Esophagus squamous epithelium (tissue), 5 donors: ENCODE data around the gene ATRNL1. TPM values are rescaled to one million over a fixed set of nuclear protein-coding genes. Genes with fewer than 3 reads are reported as not detected.

ENCODE experiments used
- DNase-seq: peaks from one replicate; lab custom pipeline; 2025; lab: John Stamatoyannopoulos, UW
- H3K27ac ChIP-seq, 4 donors: fragments of 200-600 bp; sonication (generic); one replicate each; pipeline ENCODE4 v1.5.1; 2016 to 2019; ENCODE audit warnings: mild to moderate bottlenecking in 1 of 4
- H3K27me3 ChIP-seq, 4 donors: fragments of 200-600 bp; sonication (generic); 1 replicate in 3 of 4; 2 replicates in 1 of 4; pipeline versions ENCODE4 v1.5.1 to v1.6.0; 2017 to 2021; ENCODE audit warnings: antibody characterized with exemption in 1 of 4
- H3K36me3 ChIP-seq, 3 donors: fragments of 200-600 bp; sonication (generic); one replicate each; pipeline ENCODE4 v1.5.1; 2016 to 2019
- H3K4me1 ChIP-seq, 3 donors: fragments of 200-600 bp; sonication (generic); one replicate each; pipeline ENCODE4 v1.5.1; 2017 to 2019
- H3K4me3 ChIP-seq, 4 donors: fragments of 200-600 bp; sonication (generic); 1 replicate in 3 of 4; 2 replicates in 1 of 4; pipeline ENCODE4 v1.5.1; 2016 to 2019; ENCODE audit warnings: mild to moderate bottlenecking in 2 of 4, moderate library complexity in 1 of 4
- H3K9me3 ChIP-seq, 3 donors: fragments of 200-600 bp; sonication (generic); one replicate each; pipeline ENCODE4 v1.5.1; 2016 to 2019
- CTCF ChIP-seq, 6 experiments: fragments of 450-650 bp in 4 of 6; fragments of 200-600 bp in 2 of 6; sonication (generic) in 2 of 6; IDR thresholded peaks; one replicate each; pipeline ENCODE4 v1.5.1; 2016 to 2019; ENCODE audit warnings: antibody characterized with exemption in 6 of 6, mild to moderate bottlenecking in 4 of 6, moderate library complexity in 4 of 6
- POLR2A ChIP-seq, 4 donors: fragments of 450-650 bp; IDR thresholded peaks; one replicate each; pipeline ENCODE4 v1.6.1; 2017; ENCODE audit warnings: antibody characterized with exemption in 4 of 4, mild to moderate bottlenecking in 4 of 4, moderate library complexity in 3 of 4
- WGBS, 2 donors: methylation state at CpG; one replicate each; pipeline ENCODE4 v1.1.5; 2018; 5-methylcytosine and 5-hydroxymethylcytosine counted together
- intact Hi-C: fragments of 100-400 bp; cut with DNase I; formaldehyde crosslinking; loops from one replicate; pipeline ENCODE4 v1.15.0; 2022
- total RNA-seq, 4 donors: library from RNA; depleted of rRNA; stranded (reverse); fragments of >200 nt; gene quantifications; one replicate each; pipeline ENCODE4 v1.1.0, GENCODE V29; 2016
- donor health status: DM: yes; HTN: yes; CAD: no.

Gene ATRNL1
- total RNA-seq, 4 donors from 2014 or later, result 0.64 to 15.1 (median 2.6) TPM

DNA sequence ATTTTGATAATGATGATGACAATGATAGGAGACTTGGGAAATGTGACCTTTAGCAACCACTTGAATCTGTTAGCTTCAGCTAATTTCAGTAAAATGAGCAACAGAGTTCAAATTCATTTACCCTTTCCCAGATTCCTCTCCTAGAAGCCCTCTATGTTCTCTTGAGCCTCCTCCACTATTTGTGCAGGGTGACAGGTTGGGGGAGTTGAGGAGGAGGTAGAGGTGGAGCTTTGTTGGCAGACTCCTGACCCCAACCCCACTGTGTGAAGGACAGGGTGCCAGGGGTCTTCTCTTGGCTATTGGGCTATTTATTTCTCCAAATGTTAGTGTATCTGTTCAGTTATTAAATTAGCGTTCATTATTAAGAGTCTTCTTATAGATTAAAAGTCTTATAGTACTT lies 757.5 kb downstream of the ATRNL1 start:
- DNase-seq, result no peak
- TF ChIP-seq CTCF (IDR thresholded peaks at IDR 0.05) (no peak), POLR2A (IDR thresholded peaks at IDR 0.05) (no peak)
- H3K27ac ChIP-seq, result no peak overlapping the region
- no peaks in the 10 kb centered on the region for H3K4me1 ChIP-seq
- H3K4me3 ChIP-seq, result no peak overlapping the region
- H3K27me3 ChIP-seq, result no peaks in the 10 kb centered on the region
- H3K36me3 ChIP-seq, result no peaks in the 10 kb centered on the region
- intact Hi-C loops, result no loop called here
- H3K9me3 ChIP-seq, result no peaks in the 10 kb centered on the region
- WGBS, 2 donors, result 86 to 88% methylated on average over 1 of the region's 1 CpG

GRCh38 chr10:115851695-115852094 lies 758.5 kb downstream of the ATRNL1 start:
- H3K27me3 ChIP-seq, result no peaks in the 10 kb centered on the region
- H3K4me1 ChIP-seq, result no peaks in the 10 kb centered on the region
- intact Hi-C loops, result no loop called here
- no peaks in the 10 kb centered on the region for H3K9me3 ChIP-seq
- no peaks in the 10 kb centered on the region for H3K36me3 ChIP-seq
- WGBS, 2 donors, result 81 to 86% methylated on average over 5 of the region's 5 CpGs
- DNase-seq, result no peak
- H3K27ac ChIP-seq, result no peak overlapping the region
- H3K4me3 ChIP-seq, result no peak overlapping the region
- TF ChIP-seq POLR2A (IDR thresholded peaks at IDR 0.05) (no peak), CTCF (IDR thresholded peaks at IDR 0.05) (no peak)

- intact Hi-C loops, result no loop called here
- no peak for DNase-seq
- Histone ChIP-seq H3K4me1 (no peaks in the 10 kb centered on the region), H3K27ac (no peak overlapping the region), H3K4me3 (no peak overlapping the region), H3K36me3 (no peaks in the 10 kb centered on the region), H3K27me3 (no peaks in the 10 kb centered on the region), H3K9me3 (no peaks in the 10 kb centered on the region)
- TF ChIP-seq CTCF (IDR thresholded peaks at IDR 0.05) (no peak), POLR2A (IDR thresholded peaks at IDR 0.05) (no peak)
- WGBS, 2 donors, result 40 to 53% methylated on average over 6 of the region's 6 CpGs
Measured at GRCh38 chr10:115854740-115855435, 761.7 kb downstream of the ATRNL1 start.

DNA sequence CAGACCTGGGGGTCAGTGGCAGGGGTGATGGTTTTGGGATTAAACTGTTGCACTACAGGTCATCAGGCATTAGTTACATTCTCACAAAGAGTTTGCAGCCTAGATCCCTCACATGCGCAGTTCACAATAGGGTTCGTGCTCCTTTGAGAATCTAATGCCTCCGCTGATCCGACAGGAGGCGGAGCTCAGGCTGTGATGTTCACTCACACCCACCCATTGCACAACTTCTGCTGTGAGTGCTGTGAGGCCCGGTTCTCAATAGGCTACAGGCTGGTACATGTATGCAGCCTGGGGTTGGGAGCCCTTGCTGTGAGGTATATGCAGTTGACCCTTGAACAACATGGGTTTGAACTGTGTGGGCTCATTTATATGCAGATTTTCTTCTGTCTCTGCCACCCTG lies 763.4 kb downstream of the ATRNL1 start:
- Histone ChIP-seq H3K4me3 (no peak overlapping the region), H3K27me3 (no peaks in the 10 kb centered on the region), H3K9me3 (no peaks in the 10 kb centered on the region), H3K4me1 (no peaks in the 10 kb centered on the region), H3K36me3 (no peaks in the 10 kb centered on the region), H3K27ac (peak overlapping the region in 2 of 4 donors; percentile 22 to 70)
- TF ChIP-seq POLR2A (IDR thresholded peaks at IDR 0.05) (no peak), CTCF (IDR thresholded peaks at IDR 0.05) (no peak)
- WGBS, 2 donors, result 42 to 46% methylated on average over 5 of the region's 6 CpGs
- intact Hi-C loops, result no loop called here
- no peak for DNase-seq

DNA sequence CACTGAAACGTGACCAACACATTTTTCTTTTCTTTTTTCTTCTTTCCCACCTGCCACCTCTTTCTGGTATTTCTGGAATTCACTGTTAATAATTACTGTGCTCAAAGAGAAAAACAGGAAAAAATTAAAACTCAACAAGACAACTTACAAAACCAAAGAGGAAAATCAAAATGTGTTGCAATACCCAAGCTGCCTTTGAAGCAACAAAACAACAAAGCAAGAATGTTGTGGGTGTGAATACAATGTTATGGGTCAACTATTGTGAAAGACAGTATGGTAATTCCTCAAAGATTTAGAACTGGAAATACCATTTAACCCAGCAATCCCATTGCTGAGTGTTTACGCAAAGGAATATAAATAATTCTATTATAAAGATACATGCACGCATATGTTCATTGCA lies 764.7 kb downstream of the ATRNL1 start:
- H3K4me3 ChIP-seq, result no peak overlapping the region
- H3K4me1 ChIP-seq, result no peaks in the 10 kb centered on the region
- H3K27ac ChIP-seq, result peak overlapping the region in 2 of 4 donors; percentile 22 to 70
- no peaks in the 10 kb centered on the region for H3K27me3 ChIP-seq
- no peaks in the 10 kb centered on the region for H3K36me3 ChIP-seq
- intact Hi-C loops, result no loop called here
- no peak for DNase-seq
- TF ChIP-seq POLR2A (IDR thresholded peaks at IDR 0.05) (no peak), CTCF (IDR thresholded peaks at IDR 0.05) (no peak)
- no peaks in the 10 kb centered on the region for H3K9me3 ChIP-seq
- 36 to 38% methylated on average over 3 of the region's 3 CpGs for WGBS, 2 donors
